ENCODE measurements around the gene ECI1.

Gene ECI1

GRCh38 chr16:2251296-2252111 lies at the start of gene ECI1:
Gene ECI1 (minus strand): TSS chr16:2251587. CDS start chr16:2251566, 21 bp downstream.
- peak; percentile 78 for DNase-seq

- no peak for DNase-seq
Observed at GRCh38 chr16:2299915-2300192, 48.5 kb upstream of the ECI1 start.

- no peak for DNase-seq
Observed at GRCh38 chr16:2299121-2299914, 47.9 kb upstream of the ECI1 start.

- no peak for DNase-seq
Observed at GRCh38 chr16:2298621-2299020, 47.2 kb upstream of the ECI1 start.

GRCh38 chr16:2297506-2297860 lies 46.1 kb upstream of the ECI1 start:
- no peak for DNase-seq

GRCh38 chr16:2296661-2297505 lies 45.5 kb upstream of the ECI1 start:
- DNase-seq, result no peak

GRCh38 chr16:2295056-2295798 lies 43.8 kb upstream of the ECI1 start:
- no peak for DNase-seq

- DNase-seq, result no peak
Observed at GRCh38 chr16:2292221-2292620, 40.8 kb upstream of the ECI1 start.

- no peak for DNase-seq
Observed at GRCh38 chr16:2289282-2289681, 37.9 kb upstream of the ECI1 start.

- no peak for DNase-seq
Observed at GRCh38 chr16:2288726-2289125, 37.3 kb upstream of the ECI1 start.

GRCh38 chr16:2287916-2288547 lies 36.6 kb upstream of the ECI1 start:
- no peak for DNase-seq

GRCh38 chr16:2286550-2286949 lies 35.2 kb upstream of the ECI1 start:
- no peak for DNase-seq

GRCh38 chr16:2285731-2286191 lies 34.4 kb upstream of the ECI1 start:
- no peak for DNase-seq

GRCh38 chr16:2284797-2285576 lies 33.6 kb upstream of the ECI1 start:
- DNase-seq, result no peak

GRCh38 chr16:2284001-2284770 lies 32.8 kb upstream of the ECI1 start:
- no peak for DNase-seq

GRCh38 chr16:2282866-2283555 lies 31.6 kb upstream of the ECI1 start:
- DNase-seq, result no peak

GRCh38 chr16:2282262-2282661 lies 30.9 kb upstream of the ECI1 start:
- no peak for DNase-seq

- no peak for DNase-seq
Observed at GRCh38 chr16:2280981-2281542, 29.7 kb upstream of the ECI1 start.

GRCh38 chr16:2280461-2280860 lies 29.1 kb upstream of the ECI1 start:
- no peak for DNase-seq
